ENCODE measurements around the gene LAMA2.
A peak's percentile ranks its signal among the peaks of the same experiment; 100 is the strongest.

LAMA2 gene

GRCh38 chr6:128918886-128919285 lies 35.9 kb downstream of the LAMA2 start:
- DNase-seq (ENCODE audit: low read depth) = no peak

- peak; percentile 4 for DNase-seq (ENCODE audit: low read depth)
Observed at GRCh38 chr6:128919412-128920180, 36.7 kb downstream of the LAMA2 start.

- no peak for DNase-seq (ENCODE audit: low read depth)
Observed at GRCh38 chr6:128925765-128926164, 42.8 kb downstream of the LAMA2 start.

DNA sequence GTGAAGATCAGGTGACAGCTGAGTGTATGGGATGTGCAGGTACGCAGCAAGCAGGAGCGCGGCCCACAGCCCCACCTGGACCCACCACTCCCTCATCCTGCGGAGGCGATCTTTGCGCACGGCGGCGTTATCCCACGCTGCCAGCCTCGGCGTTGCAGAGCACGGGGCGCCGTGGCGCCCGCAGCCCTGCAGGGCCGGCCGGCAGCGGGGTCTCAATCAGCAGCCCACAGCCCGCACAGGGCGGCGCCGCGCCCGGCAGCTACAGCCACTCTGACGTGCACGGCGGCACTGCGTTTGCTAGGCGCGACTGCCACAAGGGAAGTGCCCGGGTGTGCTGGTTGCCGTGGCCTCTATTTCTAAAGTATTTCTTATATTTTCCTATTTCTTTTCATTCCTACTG lies 46.9 kb downstream of the LAMA2 start:
- DNase-seq (ENCODE audit: low read depth) = no peak

- no peak for DNase-seq (ENCODE audit: low read depth)
Observed at GRCh38 chr6:128930321-128930720, 47.4 kb downstream of the LAMA2 start.

DNA sequence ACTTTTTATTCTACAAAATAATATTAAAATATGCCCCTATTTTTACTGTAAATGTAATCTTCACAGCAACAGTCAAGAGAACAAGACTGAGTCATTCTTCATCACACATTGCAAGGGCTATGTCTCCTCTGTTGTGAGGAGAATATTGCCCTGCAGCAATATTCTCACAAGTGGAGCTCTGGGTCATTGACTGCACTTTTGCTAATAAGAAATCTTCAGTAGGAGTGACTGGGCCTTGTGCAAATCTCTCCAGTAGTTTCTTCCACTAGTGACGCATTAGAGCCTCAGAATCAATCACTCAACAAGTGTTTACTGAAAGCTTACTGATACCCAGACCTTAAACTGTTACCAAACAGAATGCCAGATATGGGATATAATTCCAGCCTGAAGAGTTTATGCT lies 49.1 kb downstream of the LAMA2 start:
- DNase-seq (ENCODE audit: low read depth) = peak; percentile 64

DNA sequence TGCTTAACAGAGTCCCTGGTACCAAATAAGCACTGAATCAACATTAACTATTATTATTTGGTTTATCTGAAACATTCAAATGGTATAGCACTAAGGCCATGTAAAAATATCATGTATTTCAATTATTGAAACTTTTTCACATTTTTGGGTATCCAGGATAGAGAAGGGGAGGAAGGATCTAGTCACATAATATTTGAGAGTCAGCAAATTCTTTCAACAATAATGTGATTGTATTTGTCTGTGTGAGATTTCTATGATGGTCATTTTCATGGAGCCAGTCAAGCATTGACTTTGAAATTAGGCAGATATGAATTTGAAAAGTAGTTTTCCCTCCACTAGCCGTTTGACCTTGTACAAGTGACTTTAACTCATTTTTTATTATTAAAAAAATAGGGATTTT lies 67.9 kb downstream of the LAMA2 start:
- DNase-seq (ENCODE audit: low read depth) = no peak

DNA sequence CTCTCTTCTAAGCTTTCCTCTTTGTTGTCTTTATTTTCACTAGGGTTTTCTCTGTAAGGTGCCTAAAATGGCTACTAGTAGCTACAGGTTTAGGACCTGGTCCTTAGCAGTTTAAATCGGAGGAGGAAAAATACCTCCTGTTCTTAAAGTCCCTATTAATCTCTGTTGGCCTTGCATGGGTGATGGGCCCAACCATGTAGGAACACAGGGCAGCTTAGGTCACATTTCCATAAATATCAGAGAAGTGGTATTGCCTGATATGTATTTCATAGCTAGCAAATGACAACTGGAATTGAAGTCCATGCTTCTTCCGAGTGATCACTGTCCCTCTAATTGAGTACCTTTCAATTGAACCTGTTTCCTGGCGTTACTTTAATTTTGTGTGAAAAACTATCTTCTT lies 70.0 kb downstream of the LAMA2 start:
- DNase-seq (ENCODE audit: low read depth) = no peak

DNA sequence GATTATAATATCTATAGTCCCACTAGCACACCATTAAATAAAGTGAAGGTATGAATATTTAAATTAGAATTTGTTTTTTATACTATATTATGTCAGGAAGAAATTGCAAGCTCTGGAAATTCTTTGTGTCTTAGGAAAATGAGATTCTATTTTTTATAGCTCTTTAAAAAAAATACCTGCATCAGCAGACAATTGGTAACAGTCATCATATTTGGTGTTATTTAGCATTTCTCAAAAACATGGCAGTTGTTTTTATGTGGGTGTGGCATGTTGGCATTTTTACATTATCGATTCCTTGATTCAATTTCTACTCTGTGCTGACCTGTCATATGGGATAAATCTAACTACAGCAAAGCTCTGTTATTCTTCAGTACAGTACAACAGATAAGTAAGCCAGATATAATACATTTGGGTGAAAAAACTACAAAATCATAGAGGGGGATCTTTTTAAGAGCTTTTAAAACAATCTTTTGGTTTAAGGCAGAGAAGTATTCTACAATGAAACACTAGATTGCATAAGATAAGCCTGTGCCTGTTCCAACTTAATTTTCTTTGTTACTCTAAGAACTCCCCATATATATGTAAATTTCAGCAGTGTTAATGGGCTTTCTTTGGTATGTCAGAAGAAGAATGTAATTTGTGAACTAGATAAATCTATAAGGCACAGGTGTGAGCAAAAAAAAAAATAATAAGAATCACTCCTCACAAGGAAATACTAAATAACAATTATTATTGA lies 71.5 kb downstream of the LAMA2 start:
- no peak for DNase-seq (ENCODE audit: low read depth)

DNA sequence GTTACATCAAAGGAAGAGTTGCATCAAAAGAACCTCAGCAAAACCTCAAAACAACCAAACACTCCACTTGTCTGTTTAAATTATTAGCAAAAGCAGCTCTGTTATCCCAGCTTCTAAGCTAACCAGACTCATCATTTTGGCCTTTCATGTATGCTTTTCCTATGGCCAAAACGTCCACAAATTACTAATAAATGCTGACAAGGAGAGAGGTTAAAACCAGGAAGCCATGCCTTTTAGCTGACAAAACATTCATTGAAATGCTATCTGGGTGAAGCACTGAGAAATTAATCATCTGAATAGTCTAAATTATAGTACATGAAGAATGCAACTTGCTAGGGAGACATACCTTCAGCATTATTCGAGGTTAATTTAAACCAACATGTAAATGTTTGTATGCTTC lies 80.6 kb downstream of the LAMA2 start:
- peak; percentile 6 for DNase-seq (ENCODE audit: low read depth)

DNA sequence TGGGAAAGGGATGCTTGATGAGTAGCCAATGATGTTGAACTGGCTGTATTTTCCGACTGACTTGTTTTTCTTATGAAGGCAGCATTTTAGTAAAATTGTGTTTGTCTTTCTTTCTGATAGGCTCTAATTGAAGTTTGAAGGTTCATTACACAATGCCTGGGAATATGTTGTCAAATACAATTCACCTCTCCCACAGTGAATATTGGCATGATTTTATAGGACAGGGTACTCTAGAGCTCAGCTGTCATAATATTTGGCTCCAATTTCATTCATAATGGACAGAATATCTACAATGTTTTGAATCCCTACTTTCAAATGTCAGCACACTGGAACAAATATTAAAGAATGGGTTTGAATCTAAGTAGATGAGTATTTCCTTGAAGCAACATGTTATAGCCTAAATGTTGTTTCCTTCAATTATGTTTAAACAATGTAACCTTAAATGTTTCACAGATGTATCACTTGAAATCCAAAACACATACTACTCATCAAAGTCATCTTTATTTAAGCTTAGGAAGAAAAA lies 81.4 kb downstream of the LAMA2 start:
- no peak for DNase-seq (ENCODE audit: low read depth)

- DNase-seq (ENCODE audit: low read depth) = no peak
Observed at GRCh38 chr6:128964771-128965170, 81.8 kb downstream of the LAMA2 start.

DNA sequence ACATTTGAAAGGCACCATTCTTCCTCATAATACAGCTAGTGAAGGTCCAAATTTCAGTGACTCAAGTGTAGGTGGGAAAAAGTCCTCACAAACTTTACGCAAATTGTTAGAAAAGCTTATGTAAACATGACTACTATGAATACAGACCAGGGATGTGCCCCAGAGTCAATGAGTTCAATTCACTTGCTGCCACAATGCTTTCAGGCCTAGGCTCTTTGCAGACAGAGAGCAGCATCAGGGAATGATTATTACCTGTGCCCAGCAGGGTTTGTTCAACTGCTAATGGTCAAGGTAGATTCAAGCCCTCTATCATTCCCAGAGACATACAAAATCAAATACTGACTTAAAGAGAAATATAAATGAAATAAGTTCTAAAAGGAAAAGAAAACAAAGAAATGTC lies 84.0 kb downstream of the LAMA2 start:
- no peak for DNase-seq (ENCODE audit: low read depth)

- DNase-seq (ENCODE audit: low read depth) = no peak
Observed at GRCh38 chr6:128979071-128979470, 96.1 kb downstream of the LAMA2 start.

GRCh38 chr6:128981716-128982115 lies 98.8 kb downstream of the LAMA2 start:
- DNase-seq (ENCODE audit: low read depth) = peak; percentile 7

- DNase-seq (ENCODE audit: low read depth) = no peak
Observed at GRCh38 chr6:128990360-128990759, 107.4 kb downstream of the LAMA2 start.

DNA sequence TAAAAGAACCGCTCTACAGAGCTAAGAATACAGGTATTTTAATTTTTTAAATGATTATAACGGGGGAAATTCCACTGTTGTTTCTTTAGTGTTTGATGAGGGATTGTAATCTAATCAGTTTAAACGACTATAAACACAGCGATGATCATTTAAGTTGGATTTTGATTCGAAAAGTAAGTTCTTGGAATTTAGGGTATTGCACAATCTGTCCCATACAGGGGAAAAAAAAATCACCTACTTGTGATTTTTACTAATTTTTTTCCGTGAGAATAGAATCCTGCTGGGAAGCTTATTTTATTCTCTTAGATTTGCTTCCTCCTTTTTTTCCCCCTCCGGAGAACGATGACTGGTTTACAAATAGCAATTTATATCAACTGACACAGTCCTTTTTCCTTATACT lies 108.0 kb downstream of the LAMA2 start:
- no peak for DNase-seq (ENCODE audit: low read depth)

- DNase-seq (ENCODE audit: low read depth) = no peak
Observed at GRCh38 chr6:128993166-128993565, 110.2 kb downstream of the LAMA2 start.

DNA sequence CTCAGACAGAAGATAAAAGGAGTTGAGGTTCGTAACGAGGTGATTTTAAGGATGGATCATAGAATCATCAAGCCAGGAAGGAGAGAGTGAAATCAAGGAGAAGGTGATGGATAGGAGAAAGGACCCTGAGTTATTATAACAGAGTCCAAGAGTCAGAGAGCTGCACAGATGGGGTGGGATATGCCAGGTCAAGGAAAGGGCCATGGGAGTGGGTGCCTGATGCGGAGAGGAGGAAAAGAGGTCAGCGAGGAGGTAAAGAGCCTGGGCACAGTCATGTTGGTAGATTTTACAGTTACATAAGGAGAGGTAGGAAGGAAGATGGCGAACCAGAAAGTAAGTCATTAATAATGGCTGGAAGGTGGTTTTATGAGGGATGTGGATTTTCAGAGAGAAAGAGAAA lies 114.9 kb downstream of the LAMA2 start:
- no peak for DNase-seq (ENCODE audit: low read depth)

- DNase-seq (ENCODE audit: low read depth) = no peak
Observed at GRCh38 chr6:129006724-129007514, 124.0 kb downstream of the LAMA2 start.

GRCh38 chr6:129007701-129008373 lies 124.9 kb downstream of the LAMA2 start:
- DNase-seq (ENCODE audit: low read depth) = no peak

- DNase-seq (ENCODE audit: low read depth) = no peak
Observed at GRCh38 chr6:129008591-129008990, 125.7 kb downstream of the LAMA2 start.

Data from ELR (cell line).